GM18499 (cell line): ENCODE data around the gene KCNJ6.
"Not testable (repeated sequence)": the region's sequence is repeated elsewhere in the genome, so short reads cannot be mapped to it uniquely, and the experiment has no call there.

Experiments used
- ATAC-seq: cut with Tn5 transposase; IDR thresholded peaks from one replicate; pipeline ENCODE4 v1.9.1; 2021; ENCODE audit warnings: moderate number of reproducible peaks; ENCODE audit not compliant: insufficient read depth, unreplicated experiment

The KCNJ6 gene

DNA sequence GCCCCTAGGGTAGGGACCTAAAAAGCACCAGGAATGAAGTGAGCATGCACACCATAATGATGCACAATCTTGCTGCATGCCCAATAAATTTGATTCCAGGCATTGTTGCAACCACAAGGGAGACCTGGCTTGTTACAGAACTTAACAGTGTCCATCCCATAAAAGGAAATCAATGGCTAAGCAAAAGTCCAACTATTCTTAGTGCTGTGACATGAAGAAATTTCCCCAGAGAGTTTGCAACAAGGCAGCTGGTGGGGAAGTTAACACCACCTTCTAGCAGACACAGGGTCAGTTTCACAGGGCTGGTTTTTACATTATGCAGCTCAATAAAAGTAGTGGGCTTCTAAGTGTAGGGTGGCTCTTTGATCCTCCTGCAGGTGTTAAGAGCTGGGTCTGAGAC lies 221.1 kb downstream of the KCNJ6 start:
- no peak for ATAC-seq

DNA sequence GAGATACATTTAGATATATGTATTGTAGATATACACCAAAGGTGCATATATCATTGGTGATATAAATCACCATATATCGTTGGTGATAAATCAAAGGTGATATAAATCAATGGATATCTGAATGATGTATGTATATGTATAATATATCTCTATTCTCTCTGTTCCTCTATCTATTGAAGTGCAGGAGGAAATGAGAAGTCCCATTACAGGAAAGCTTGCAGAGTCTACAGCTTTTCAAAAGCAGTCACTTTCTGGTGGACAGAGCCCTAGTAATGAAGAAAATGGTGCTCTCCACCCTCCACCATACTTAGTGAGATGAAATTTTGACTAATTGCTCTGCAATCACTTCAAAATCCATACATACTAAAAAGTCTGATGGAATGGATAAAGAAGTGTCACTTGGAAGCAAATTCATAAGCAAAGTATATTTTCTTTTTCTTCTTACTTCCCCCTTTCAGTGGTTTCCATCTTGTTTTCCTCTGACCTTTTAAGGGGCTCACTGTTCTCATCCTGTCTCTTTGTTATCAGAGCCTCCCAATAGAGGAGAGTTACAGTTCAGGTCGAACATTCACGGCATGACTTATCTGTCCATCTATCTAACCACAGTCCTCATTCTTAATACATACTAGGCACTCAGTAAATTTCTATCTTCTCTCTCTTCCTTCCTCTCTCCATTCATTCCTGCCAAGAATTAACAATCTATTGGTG lies 227.2 kb downstream of the KCNJ6 start:
- ATAC-seq: no peak

DNA sequence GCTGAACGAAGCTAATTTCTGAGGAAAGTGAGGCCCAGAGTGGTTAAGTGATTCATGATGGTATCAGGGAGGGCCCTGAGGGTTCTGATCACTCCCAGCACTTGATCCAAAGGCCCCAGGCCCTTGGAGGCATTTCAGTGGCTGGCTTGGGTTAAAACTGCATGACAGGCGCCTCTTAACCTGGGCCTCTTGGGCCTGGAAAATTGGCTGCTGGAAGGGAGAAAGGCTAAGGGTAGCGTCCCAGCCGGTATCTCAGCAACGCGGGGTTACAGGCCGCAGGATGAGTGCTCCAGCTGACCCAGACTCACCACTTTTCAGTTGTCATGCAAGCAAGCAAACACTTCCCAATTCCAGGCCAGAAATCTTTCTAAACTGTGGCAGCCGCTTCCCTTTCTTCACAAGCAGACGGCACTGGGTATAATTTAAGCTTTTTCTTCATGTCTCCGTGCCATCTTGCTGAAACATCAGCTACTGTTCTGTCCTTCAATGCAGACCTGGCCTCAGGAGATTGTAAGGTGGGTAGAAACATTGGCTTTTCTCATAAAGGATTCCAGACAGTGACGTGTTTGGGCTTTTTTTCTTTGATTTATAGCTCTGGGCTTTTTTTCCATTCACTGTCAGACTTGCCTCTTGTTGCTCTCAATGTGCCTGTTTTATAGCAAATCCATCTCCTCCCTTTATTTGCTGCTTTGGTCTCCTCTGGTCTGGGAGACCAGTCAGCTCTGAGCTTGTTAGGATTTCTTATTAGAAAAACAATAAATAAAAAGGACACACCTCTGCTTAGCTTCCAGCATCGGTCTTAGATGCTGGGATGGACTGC lies 229.1 kb downstream of the KCNJ6 start:
- no peak for ATAC-seq

DNA sequence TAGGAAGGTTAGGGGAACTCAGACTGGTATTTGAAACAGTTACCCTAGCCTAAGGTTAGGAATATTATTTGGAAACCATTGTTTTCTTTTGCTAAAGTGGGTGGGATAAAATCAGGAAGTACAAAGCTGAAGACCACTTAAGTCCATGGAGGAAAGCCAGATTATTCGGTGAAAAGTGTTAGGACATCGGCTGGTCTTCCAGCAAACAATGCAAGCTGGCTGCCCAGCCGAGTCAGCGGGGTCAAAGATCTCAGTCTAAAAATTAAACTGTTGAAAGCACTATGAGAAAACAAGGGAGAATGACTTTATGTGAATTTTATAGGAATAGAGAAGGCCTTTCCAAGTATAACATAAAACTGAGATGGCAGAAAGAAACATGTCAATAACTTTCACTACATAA lies 231.7 kb downstream of the KCNJ6 start:
- no peak for ATAC-seq

DNA sequence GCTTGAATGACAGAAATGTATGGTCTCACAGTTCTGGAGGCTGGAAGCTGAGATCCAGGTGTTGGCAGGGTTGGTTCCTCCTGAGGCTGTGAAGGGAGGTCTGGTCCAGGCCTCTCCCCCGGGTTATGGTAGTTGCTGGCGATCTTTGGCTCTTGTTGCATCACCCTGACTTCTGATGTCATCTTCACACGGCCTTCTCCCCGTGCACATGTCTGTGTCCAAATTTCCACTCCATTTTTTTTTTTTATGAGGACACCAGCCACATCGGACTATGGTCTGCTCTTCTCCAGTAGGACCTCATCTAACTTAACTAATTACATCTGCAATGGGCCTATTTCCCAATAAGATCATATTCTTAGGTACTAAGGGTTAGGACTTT lies 232.2 kb downstream of the KCNJ6 start:
- no peak for ATAC-seq

DNA sequence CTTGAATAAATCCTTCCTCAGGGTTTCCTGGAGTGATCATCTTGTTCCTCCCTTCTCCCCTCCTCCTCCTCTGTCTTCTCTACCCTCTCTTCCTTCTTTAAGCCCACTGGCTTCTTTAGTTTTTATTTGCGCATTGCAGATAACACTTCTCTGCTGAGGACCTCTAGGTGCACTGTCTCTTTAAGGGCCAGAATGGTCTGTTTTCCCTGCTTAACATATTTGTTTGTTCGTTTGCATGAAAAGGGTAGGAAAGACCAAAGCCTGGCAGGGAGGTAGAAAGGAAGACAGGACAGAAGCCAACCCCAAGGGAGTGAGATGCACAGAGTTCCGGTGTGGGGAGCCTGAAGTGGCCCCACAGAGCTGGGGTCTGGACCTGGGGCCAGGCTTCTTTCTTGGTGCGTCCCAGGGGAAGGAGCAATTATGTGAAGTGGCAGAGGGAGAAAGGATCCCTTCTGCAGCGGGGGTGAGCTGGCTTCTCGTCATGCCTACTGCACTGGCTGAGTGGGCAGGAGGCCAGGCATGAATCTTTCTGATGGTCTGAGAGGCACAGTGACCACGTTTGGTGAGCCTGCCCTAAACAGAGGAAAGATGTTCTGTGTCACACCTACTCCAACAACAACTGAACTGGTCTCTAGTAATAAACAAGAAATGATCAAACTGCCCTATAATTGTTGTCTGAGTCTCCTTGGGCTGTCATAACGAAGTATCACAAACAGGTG lies 232.7 kb downstream of the KCNJ6 start:
- no peak for ATAC-seq

GRCh38 chr21:37682966-37683365 lies 233.3 kb downstream of the KCNJ6 start:
- ATAC-seq: no peak

DNA sequence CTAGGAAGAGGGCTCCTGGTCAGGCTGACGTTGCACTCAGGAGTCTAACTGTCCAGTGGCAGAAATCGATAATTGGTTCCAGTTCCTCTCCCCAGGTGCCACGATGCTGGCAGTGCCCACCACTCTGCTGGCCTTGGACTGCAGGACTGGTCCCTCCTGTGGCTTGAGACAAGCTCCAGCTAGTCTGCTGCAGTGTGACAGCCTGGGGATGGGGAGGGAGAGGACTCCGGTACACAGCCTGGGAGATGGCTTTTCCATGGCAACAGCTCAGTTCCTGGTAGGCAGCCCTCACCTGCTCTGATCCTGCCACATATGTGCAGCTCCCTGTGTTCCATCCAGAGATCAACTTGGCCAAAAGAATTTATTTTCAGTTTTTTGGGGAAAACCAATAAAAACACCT lies 239.3 kb downstream of the KCNJ6 start:
- no peak for ATAC-seq

- no peak for ATAC-seq
These were observed 241.0 kb downstream of the KCNJ6 start for GRCh38 chr21:37675202-37675801.

- no peak for ATAC-seq
These were observed 242.3 kb downstream of the KCNJ6 start for GRCh38 chr21:37673801-37674575.

DNA sequence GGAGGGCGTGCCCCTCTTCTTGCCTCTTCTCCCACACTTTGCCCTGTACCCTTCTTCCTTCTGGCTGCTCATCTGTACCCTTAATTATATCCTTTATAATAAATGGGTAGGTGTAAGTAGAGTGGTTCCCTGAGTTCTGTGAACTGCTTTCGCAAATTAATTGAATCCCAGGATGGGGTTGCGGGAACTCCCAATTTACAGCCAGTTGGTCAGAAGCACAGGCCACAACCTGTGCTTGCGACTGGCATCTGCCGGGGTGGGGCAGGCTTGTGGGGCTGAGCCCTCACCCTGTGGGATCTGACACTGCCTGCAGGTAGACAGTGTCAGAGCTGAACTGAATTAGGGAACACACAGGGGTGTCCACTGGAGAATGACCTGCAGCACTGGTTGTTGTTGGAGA lies 244.9 kb downstream of the KCNJ6 start:
- ATAC-seq: no peak

GRCh38 chr21:37670883-37671282 lies 245.4 kb downstream of the KCNJ6 start:
- no peak for ATAC-seq

DNA sequence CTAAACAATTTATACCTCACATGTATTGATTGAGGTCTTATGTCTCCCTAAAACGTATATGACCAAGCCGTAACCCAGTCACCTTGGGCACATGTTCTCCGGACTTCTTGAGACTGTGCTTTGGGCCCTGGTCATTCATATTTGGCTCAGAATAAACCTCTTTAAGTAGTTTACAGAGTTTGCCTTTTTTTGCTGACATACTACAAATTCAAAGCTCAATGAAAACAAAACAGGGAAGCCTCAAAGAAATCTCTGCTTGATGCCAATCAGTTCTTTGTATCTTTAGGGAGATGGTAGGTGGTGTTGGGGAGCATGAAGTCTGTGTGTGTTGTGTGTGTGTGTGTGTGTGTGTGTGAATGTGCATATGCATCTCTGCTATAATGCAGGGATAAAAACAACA lies 247.0 kb downstream of the KCNJ6 start:
- ATAC-seq: no peak

DNA sequence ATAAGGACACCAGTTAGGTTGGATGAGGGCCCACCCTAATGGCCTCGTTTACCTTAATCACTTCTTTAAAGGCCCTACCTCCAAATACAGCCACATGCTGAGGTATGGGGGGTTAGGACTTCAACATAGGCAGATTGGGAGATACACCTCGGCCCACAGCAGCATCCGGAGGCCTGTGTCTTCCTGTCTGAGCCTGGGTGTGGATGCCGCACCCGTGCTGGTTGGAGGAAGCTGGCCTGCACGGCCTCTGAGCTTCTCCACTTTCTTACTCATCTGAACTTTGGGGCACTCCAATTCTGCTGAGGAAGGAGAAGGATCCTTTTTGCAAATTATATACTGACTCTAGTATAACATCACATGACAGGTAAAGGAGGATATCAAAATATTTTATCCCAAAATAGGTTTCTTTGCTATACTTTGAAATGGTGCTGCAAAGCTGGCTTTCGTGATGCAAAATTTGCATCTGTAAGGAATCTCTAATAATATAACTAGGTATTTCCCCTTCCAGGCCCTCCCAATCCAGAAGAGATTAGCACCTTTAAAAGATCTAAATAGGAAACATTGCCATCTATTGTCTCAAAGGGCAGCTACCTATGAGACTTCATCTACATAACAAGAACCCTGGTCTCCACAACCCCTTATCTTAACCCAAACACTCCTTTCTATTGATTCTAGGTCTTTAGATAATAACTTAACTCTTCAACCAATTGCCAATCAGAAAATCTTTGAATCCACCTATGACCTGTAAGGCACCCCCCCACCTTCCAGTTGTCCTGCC lies 247.6 kb downstream of the KCNJ6 start:
- ATAC-seq: no peak

DNA sequence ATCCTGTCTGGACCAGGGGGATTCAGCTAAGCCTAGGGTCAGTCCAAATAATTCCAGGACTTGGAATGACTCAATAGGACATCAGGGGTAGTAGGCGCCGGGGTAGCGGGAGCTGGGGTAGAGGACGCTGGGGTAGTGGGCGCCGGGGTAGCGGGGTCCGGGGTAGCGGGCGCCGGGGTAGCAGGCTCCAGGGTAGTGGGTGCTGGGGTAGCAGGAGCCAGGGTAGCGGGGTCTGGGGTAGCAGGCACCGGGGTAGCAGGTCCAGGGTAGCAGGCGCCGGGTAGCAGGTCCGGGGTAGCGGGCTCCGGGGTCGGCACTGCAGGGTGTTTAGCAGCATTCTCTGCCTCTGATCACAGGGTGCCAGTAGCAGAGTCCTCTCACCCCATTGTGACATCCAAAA lies 248.9 kb downstream of the KCNJ6 start:
- ATAC-seq: no peak

- ATAC-seq: no peak
These were observed 250.8 kb downstream of the KCNJ6 start for GRCh38 chr21:37665230-37666024.

GRCh38 chr21:37662227-37662626 lies 254.0 kb downstream of the KCNJ6 start:
- not testable (repeated sequence) for ATAC-seq

- ATAC-seq: no peak
These were observed 255.5 kb downstream of the KCNJ6 start for GRCh38 chr21:37660709-37661108.

- ATAC-seq: no peak
These were observed 256.4 kb downstream of the KCNJ6 start for GRCh38 chr21:37659874-37660273.
